Measurements from ENCODE around the gene SYPL1.

SYPL1 gene

DNA sequence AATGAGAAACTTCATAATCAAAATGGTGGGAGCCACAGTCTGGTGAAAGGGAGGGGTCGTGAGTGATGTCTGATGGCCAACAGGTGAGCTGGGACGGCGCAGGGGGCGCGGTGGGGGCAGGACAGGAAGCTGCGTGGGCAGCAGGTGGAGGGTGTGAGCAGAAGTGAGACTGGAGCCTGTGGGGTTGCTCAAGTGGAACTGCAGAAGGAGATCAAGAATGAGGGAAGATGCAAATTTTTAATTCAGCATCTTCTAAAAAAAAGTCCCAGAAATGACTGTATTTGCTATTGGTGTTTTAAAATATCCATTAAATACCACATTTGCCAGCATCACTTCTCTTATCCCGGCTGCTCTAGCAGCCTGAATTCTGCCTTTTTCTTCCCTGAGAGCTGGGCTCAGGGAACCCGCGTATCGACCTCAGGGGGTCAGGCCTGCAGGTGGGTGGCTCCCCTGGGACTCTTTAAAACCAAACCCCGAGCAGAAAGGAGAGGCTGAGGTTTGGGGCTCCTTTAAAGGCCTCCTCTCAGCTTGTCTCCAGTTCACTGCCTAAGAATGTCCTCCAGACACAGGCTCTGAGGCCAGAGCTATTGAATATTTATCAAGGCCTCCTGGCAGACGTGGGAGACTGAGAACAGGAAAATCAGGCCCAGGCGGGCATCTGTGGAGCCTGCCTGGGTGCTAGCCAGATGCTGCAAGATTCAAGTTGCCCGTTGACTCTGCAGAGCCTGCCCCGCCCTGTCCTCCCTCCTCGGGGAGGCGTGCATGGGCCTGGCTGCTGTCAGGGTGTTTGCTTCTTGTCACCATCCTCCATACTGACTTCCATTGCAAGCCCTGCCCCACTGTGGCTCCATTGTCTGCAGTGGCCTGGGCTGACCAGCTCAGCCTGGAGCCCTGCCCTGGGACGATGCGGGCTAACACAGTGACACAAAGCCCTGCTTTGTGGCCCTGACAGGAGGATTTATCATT lies 53.9 kb downstream of the SYPL1 start:
- H3K27me3 ChIP-seq (ENCODE audit: control insufficient read depth, insufficient read depth, low read length), result no peaks in the 10 kb centered on the region
- no peak overlapping the region for H3K4me3 ChIP-seq (ENCODE audit: low read depth, low read length)
- no peak overlapping the region for H3K27ac ChIP-seq (ENCODE audit: low read depth, low read length)
- peaks cover 8% of the 10 kb centered on the region; the same call in 1 of the 2 replicates for H3K4me1 ChIP-seq (ENCODE audit: control insufficient read depth, insufficient read depth, low read length)
- no peak overlapping the region for H3K9ac ChIP-seq (ENCODE audit: low read depth, low read length)
- no peaks in the 10 kb centered on the region for H3K36me3 ChIP-seq (ENCODE audit: control insufficient read depth, insufficient read depth, low read length)
- H3K9me3 ChIP-seq (ENCODE audit: control insufficient read depth, insufficient read depth, low read length), result no peaks in the 10 kb centered on the region; the same call in 1 of the 2 replicates

DNA sequence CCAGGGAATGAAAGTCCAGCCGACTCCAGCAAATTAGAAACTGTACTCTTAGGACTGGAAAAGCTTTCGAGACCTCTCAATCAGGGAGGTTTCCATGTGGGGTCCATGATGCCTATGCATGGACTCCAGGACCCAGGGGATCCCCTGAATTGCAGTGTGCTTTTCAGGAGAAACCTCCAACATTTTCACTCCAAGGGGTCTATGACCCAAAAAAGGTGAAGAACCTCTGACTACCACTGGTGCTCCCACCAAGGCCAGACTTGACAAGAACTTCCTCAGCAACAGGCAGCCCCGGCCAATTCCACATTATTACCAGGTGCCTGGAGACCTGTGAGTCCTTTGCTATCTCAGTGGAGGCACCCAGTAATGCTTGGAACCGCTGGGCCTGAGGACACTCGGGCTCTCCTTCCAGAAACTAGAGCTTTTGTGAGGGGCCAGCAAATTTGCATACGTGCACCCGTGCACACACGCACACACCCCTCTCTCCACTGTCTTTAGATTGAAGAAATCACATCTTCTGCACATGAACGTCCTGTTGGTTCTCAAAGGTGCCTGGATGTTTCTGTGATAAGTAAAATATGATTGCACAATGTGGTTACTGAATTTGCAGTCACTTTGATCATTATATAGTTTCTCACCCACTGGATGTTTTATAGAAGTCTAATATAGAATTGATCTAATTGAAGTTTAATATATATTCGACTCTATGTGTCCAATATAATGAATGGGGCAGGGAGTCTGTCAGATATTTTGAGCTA lies 54.7 kb downstream of the SYPL1 start:
- H3K36me3 ChIP-seq (ENCODE audit: control insufficient read depth, insufficient read depth, low read length), result no peaks in the 10 kb centered on the region
- peaks cover 8% of the 10 kb centered on the region; the same call in 1 of the 2 replicates for H3K4me1 ChIP-seq (ENCODE audit: control insufficient read depth, insufficient read depth, low read length)
- H3K9ac ChIP-seq (ENCODE audit: low read depth, low read length), result no peak overlapping the region
- H3K9me3 ChIP-seq (ENCODE audit: control insufficient read depth, insufficient read depth, low read length), result no peaks in the 10 kb centered on the region; the same call in 1 of the 2 replicates
- H3K4me3 ChIP-seq (ENCODE audit: low read depth, low read length), result no peak overlapping the region
- no peaks in the 10 kb centered on the region for H3K27me3 ChIP-seq (ENCODE audit: control insufficient read depth, insufficient read depth, low read length)
- no peak overlapping the region for H3K27ac ChIP-seq (ENCODE audit: low read depth, low read length)

DNA sequence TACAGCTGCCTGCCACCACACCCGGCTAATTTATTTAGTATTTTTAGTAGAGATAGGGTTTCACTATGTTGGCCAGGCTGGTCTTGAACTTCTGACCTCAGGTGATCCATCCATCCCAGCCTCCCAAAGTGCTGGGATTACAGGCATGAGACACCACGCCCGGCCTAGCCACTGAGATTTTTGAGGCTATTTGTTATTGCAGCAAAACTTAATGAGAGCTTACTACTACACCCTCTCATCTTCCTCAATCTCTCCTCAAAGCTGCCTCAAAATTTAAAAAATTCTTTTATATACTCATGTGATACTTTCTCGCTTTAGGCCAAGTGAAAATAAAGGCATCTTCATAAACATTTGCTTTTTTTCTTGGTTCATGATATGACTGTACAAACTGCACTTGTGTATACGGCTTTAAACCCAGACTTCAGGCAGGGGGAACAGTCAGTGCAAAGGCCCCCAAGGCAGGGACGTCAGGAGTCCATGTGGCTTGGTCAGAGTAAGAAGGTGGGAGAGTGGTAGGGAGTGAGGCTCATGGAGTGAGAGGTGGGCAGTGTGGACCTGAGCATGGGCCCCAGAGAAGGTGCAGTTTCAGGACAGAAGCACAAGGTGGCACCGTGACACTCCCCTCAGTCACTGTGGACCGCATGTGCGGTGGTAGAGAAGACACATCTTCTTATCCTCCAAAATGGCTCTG lies 55.5 kb downstream of the SYPL1 start:
- Histone ChIP-seq H3K27ac (ENCODE audit: low read depth, low read length) (no peak overlapping the region), H3K27me3 (ENCODE audit: control insufficient read depth, insufficient read depth, low read length) (no peaks in the 10 kb centered on the region), H3K4me3 (ENCODE audit: low read depth, low read length) (no peak overlapping the region), H3K9me3 (ENCODE audit: control insufficient read depth, insufficient read depth, low read length) (no peaks in the 10 kb centered on the region; the same call in 1 of the 2 replicates), H3K36me3 (ENCODE audit: control insufficient read depth, insufficient read depth, low read length) (no peaks in the 10 kb centered on the region), H3K9ac (ENCODE audit: low read depth, low read length) (no peak overlapping the region), H3K4me1 (ENCODE audit: control insufficient read depth, insufficient read depth, low read length) (peaks cover 8% of the 10 kb centered on the region; the same call in 1 of the 2 replicates)

DNA sequence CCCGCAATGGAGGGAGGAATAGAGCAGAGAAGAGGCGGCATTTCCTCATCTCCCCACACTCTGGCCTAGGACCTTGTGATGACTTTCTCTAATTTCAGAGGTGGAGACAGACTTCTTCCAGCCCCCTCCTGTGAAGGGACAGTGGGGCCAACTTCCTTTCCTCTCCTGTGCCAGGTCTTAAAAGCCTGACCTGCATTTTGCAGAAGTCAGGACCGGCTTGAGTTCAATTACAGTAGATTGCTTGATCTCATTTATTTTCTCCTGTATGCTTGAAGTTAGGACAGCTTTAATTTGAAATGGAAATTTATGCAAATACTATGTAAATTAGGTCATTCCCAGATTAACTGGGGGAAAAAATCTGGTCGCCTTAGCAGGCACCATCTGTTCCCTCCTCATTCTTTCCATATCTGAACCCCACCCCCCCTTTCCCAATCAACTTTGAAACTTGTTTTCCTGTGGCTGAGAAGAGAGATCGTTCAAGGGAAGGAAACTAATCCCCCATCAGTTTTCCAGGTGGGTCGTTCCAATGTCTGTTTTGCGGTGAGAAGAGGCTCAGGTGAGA lies 57.1 kb downstream of the SYPL1 start:
- Histone ChIP-seq H3K9me3 (ENCODE audit: control insufficient read depth, insufficient read depth, low read length) (no peaks in the 10 kb centered on the region; the same call in 1 of the 2 replicates), H3K27ac (ENCODE audit: low read depth, low read length) (no peak overlapping the region), H3K27me3 (ENCODE audit: control insufficient read depth, insufficient read depth, low read length) (no peaks in the 10 kb centered on the region), H3K4me1 (ENCODE audit: control insufficient read depth, insufficient read depth, low read length) (peaks cover 8% of the 10 kb centered on the region; the same call in 1 of the 2 replicates), H3K4me3 (ENCODE audit: low read depth, low read length) (no peak overlapping the region), H3K36me3 (ENCODE audit: control insufficient read depth, insufficient read depth, low read length) (no peaks in the 10 kb centered on the region), H3K9ac (ENCODE audit: low read depth, low read length) (no peak overlapping the region)

DNA sequence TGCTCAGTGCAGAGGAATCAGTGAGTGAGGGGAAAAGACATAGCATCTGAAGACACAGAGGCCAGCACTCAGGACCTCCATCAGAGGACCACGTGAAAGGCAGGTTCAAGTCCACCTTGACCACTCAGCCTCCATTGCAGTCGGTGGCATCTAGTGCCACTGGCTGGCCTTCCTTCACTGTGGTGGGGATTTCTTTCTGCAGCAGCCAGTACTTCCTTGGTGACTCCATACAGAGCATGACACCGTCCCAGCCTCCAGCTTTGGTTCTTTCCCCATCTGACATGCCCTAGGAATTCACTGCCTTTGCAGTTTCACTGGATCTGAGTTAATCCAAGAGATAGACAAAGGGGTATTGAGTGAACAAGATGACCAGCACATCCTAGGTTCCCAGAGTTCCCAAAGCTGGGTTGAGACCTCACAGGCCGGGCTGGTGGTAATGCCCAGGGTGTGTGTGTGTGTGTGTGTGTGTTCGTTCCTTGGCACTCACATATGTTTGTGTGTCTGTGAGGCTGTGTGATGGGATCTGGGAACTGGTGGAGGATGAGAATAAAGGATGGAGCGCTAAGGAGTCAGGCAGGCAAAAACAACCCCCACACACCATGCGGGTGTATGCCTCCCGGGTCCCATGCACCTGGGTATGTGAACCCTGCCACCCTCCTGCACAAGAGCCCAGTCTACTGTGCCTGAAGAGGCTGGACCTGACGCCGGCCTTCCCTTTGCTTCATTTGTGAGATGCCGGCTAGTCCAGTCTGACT lies 57.8 kb downstream of the SYPL1 start:
- Histone ChIP-seq H3K9ac (ENCODE audit: low read depth, low read length) (no peak overlapping the region), H3K9me3 (ENCODE audit: control insufficient read depth, insufficient read depth, low read length) (no peaks in the 10 kb centered on the region; the same call in 1 of the 2 replicates), H3K4me1 (ENCODE audit: control insufficient read depth, insufficient read depth, low read length) (peaks cover 8% of the 10 kb centered on the region; the same call in 1 of the 2 replicates), H3K36me3 (ENCODE audit: control insufficient read depth, insufficient read depth, low read length) (no peaks in the 10 kb centered on the region), H3K27ac (ENCODE audit: low read depth, low read length) (no peak overlapping the region), H3K27me3 (ENCODE audit: control insufficient read depth, insufficient read depth, low read length) (no peaks in the 10 kb centered on the region), H3K4me3 (ENCODE audit: low read depth, low read length) (no peak overlapping the region)

DNA sequence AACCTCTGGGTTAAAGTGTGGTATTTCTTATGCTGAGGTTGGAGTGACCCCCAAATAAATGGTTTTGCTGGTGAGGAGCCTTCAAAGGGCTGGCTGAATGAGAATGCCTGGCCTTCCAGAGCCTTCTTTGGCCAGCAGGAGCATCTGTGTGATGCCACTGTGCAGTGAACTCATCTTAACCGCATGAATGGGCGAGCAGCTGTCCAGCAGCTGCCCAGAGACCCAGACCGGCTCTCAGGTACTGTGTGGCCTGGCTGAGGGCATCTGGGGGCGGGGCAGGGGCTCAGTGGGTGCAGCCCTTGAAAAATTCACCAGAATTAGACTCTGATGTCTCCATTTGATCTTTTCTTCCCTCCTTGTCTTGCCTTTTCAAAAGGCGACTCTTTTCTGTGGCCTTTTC lies 59.0 kb downstream of the SYPL1 start:
- no peaks in the 10 kb centered on the region for H3K27me3 ChIP-seq (ENCODE audit: control insufficient read depth, insufficient read depth, low read length)
- H3K36me3 ChIP-seq (ENCODE audit: control insufficient read depth, insufficient read depth, low read length), result no peaks in the 10 kb centered on the region
- H3K27ac ChIP-seq (ENCODE audit: low read depth, low read length), result no peak overlapping the region
- H3K4me3 ChIP-seq (ENCODE audit: low read depth, low read length), result no peak overlapping the region
- peaks cover 8% of the 10 kb centered on the region; the same call in 1 of the 2 replicates for H3K4me1 ChIP-seq (ENCODE audit: control insufficient read depth, insufficient read depth, low read length)
- no peaks in the 10 kb centered on the region; the same call in 1 of the 2 replicates for H3K9me3 ChIP-seq (ENCODE audit: control insufficient read depth, insufficient read depth, low read length)
- H3K9ac ChIP-seq (ENCODE audit: low read depth, low read length), result no peak overlapping the region

DNA sequence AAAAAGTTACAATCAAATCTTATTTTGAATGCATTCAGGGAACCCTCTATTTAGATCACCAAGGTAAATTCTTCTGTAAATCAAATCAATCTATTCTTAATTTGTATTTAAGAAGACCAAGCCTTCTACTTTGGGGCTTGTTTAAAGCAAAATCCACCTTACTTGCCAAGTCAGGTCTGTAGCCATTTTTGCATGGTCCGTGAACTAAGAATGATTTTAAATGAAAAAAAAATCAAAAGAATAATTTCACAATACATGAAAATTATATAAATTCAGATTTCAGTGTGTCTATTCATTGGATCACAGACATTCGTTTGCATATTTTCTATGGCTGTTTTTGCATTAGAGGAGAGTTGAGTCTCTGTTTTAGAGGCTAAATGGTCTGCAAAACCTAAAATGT lies 59.4 kb downstream of the SYPL1 start:
- Histone ChIP-seq H3K4me1 (ENCODE audit: control insufficient read depth, insufficient read depth, low read length) (peaks cover 8% of the 10 kb centered on the region; the same call in 1 of the 2 replicates), H3K9ac (ENCODE audit: low read depth, low read length) (no peak overlapping the region), H3K27me3 (ENCODE audit: control insufficient read depth, insufficient read depth, low read length) (no peaks in the 10 kb centered on the region), H3K36me3 (ENCODE audit: control insufficient read depth, insufficient read depth, low read length) (no peaks in the 10 kb centered on the region), H3K4me3 (ENCODE audit: low read depth, low read length) (no peak overlapping the region), H3K27ac (ENCODE audit: low read depth, low read length) (no peak overlapping the region), H3K9me3 (ENCODE audit: control insufficient read depth, insufficient read depth, low read length) (no peaks in the 10 kb centered on the region; the same call in 1 of the 2 replicates)

DNA sequence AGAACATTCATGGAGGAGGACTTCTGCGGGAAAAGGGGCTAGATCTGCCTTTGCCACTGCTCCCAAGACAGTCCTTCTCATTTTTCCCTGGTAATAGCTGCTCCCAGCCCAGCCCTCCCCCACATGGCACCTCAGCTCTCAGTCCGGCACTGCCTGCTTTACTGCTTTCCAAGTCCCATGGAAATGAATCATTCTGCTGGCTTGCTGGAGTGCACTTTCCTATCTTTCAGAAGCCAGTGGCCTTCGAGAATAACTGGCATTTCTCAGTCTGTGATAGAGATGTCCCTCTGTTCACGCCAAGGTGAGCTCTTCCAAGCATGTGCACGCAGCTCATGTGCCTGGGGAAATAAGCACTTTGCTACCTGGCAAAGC lies 61.4 kb downstream of the SYPL1 start:
- Histone ChIP-seq H3K9ac (ENCODE audit: low read depth, low read length) (no peak overlapping the region), H3K27me3 (ENCODE audit: control insufficient read depth, insufficient read depth, low read length) (no peaks in the 10 kb centered on the region), H3K9me3 (ENCODE audit: control insufficient read depth, insufficient read depth, low read length) (no peaks in the 10 kb centered on the region; the same call in 1 of the 2 replicates), H3K4me3 (ENCODE audit: low read depth, low read length) (no peak overlapping the region), H3K27ac (ENCODE audit: low read depth, low read length) (no peak overlapping the region), H3K4me1 (ENCODE audit: control insufficient read depth, insufficient read depth, low read length) (peaks cover 8% of the 10 kb centered on the region; the same call in 1 of the 2 replicates), H3K36me3 (ENCODE audit: control insufficient read depth, insufficient read depth, low read length) (no peaks in the 10 kb centered on the region)

DNA sequence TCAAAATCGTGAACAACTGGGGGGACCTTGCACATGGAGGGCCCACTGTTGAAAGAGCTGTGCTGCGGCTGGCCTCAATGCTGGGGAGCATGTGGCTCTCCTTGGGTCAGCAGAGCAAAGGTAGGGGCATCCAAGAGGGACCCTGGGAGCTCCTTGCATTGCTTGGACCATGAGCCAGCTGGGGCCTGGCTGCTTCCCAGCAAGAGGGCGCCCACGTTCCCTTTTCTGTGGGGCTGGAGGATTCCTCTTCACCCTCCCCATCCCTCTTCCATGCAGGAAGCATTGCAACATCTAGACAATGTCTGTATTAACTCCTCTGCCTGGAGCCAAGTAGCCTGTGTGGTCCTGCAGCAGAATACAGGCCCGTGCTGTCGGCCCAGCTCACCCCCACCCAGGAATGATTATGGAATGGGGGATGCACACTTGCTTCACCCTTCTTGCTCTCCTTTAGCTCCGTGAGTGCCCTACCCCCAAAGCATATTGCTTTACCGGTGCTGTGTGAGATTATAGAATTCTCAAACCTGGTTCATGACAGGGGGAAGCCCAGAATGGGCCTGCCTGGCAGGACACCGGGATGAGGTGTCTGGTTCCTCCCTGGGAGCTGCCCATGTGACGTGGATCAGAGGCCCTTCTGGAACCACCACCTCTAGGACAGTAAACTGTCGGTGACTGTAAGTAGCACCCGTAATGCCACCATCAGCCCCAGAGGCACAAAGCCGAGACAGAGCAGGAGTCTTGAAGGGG lies 61.9 kb downstream of the SYPL1 start:
- Histone ChIP-seq H3K4me1 (ENCODE audit: control insufficient read depth, insufficient read depth, low read length) (peaks cover 5% of the 10 kb centered on the region; the same call in 1 of the 2 replicates), H3K27ac (ENCODE audit: low read depth, low read length) (no peak overlapping the region), H3K9me3 (ENCODE audit: control insufficient read depth, insufficient read depth, low read length) (no peaks in the 10 kb centered on the region; the same call in 1 of the 2 replicates), H3K4me3 (ENCODE audit: low read depth, low read length) (no peak overlapping the region), H3K27me3 (ENCODE audit: control insufficient read depth, insufficient read depth, low read length) (no peaks in the 10 kb centered on the region), H3K36me3 (ENCODE audit: control insufficient read depth, insufficient read depth, low read length) (no peaks in the 10 kb centered on the region), H3K9ac (ENCODE audit: low read depth, low read length) (no peak overlapping the region)

Data from HUES48 (cell line).